ENCODE results near the gene LIAS.

DNA sequence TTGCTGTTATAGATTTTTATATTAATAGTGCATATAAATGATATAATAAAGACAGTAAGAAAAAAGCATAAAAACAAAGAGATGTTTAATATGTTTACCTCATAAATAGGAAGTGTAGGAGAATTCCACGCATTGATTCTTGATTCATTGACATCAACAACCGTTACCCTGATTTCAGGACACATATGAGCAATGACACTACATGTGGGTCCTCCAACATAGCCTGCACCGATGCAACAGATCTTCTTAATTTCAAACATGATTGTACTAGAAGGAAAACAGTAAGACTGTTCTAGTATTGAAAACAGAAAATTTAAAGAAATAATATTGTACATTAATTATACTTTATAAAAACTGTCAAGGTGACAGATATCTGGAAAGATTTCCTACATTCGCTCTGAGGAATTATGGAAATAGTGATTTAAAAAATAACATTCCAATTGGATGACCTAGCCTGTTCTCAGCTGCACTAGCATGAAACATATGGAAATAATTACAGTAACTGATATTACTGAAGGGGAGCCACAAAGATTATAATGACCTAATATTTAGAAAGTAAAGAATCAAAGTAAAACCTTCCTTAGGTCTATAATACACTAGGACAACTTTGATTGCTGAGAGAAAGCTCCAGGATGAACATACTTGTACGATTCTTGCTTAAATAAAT, 62.5 kb downstream of the LIAS start:
- TF ChIP-seq, protein P1, sequence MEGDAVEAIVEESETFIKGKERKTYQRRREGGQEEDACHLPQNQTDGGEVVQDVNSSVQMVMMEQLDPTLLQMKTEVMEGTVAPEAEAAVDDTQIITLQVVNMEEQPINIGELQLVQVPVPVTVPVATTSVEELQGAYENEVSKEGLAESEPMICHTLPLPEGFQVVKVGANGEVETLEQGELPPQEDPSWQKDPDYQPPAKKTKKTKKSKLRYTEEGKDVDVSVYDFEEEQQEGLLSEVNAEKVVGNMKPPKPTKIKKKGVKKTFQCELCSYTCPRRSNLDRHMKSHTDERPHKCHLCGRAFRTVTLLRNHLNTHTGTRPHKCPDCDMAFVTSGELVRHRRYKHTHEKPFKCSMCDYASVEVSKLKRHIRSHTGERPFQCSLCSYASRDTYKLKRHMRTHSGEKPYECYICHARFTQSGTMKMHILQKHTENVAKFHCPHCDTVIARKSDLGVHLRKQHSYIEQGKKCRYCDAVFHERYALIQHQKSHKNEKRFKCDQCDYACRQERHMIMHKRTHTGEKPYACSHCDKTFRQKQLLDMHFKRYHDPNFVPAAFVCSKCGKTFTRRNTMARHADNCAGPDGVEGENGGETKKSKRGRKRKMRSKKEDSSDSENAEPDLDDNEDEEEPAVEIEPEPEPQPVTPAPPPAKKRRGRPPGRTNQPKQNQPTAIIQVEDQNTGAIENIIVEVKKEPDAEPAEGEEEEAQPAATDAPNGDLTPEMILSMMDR (IDR thresholded peaks at IDR 0.05): no peak
- TF ChIP-seq POLR2A (IDR thresholded peaks at IDR 0.05): no peak
- no peak for TF ChIP-seq POLR2AphosphoS5 (IDR thresholded peaks at IDR 0.05)
- no peak for TF ChIP-seq EP300 (IDR thresholded peaks at IDR 0.05; ENCODE audit: low read depth)

Data from transverse colon (tissue), 4 donors.